AG09309 (cell line): ENCODE data around the gene USP15.

Source experiments
- DNase-seq: peaks from one replicate; pipeline ENCODE4 v3.0.0-alpha.2; 2010; ENCODE audit warnings: low read depth
- H3K4me3 ChIP-seq: 2 replicates; pipeline ENCODE4 v1.5.1; 2011; ENCODE audit warnings: mild to moderate bottlenecking, low read depth, low read length, moderate library complexity; ENCODE audit not compliant: control insufficient read depth
- CTCF ChIP-seq: IDR thresholded peaks from 2 replicates; pipeline ENCODE4 v1.5.1; 2011; ENCODE audit warnings: mild to moderate bottlenecking, low read depth, low read length, inconsistent platforms; ENCODE audit not compliant: insufficient read depth, control insufficient read depth; ENCODE audit errors: missing control alignments

The USP15 gene

DNA sequence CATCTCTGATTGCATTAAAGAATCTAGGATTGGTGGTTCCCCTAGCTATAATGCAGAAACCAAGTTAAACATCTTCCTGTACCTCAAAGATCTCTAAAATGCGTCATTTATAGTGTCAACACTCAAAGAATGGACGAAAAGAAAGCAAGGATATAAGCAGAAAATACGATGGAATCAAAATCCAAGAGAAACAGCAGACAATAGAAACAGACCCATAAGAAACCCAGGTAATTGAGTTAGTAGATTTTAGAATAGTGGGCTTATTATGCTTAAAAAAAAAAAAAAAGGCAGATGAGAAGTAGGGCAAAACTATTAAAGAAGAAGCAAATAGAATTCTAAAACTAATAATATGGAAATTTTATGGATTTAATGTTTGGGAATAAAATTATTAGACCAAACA lies 44.4 kb downstream of the USP15 start:
- no peak for TF ChIP-seq CTCF
- DNase-seq: no peak
- H3K4me3 ChIP-seq: no peak overlapping the region

DNA sequence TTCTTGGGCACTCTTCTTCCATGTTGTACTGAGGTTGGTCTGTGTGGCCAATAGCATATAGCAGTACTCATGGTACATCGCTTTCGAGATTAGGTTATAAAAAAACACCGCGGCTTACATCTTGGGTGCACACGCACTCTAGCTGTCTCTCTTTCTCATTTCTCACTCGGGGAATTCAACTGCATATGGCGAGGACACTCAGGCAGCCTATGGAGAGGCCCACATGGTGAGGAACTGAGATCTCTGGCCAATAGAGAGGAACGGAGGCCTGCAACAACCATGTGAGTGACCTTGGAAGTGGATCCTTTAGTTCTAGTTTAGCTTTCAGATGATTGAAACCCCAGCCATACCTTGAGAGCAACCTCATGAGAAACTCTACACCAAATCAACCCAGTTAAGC lies 45.6 kb downstream of the USP15 start:
- no peak for TF ChIP-seq CTCF
- no peak overlapping the region for H3K4me3 ChIP-seq
- no peak for DNase-seq

DNA sequence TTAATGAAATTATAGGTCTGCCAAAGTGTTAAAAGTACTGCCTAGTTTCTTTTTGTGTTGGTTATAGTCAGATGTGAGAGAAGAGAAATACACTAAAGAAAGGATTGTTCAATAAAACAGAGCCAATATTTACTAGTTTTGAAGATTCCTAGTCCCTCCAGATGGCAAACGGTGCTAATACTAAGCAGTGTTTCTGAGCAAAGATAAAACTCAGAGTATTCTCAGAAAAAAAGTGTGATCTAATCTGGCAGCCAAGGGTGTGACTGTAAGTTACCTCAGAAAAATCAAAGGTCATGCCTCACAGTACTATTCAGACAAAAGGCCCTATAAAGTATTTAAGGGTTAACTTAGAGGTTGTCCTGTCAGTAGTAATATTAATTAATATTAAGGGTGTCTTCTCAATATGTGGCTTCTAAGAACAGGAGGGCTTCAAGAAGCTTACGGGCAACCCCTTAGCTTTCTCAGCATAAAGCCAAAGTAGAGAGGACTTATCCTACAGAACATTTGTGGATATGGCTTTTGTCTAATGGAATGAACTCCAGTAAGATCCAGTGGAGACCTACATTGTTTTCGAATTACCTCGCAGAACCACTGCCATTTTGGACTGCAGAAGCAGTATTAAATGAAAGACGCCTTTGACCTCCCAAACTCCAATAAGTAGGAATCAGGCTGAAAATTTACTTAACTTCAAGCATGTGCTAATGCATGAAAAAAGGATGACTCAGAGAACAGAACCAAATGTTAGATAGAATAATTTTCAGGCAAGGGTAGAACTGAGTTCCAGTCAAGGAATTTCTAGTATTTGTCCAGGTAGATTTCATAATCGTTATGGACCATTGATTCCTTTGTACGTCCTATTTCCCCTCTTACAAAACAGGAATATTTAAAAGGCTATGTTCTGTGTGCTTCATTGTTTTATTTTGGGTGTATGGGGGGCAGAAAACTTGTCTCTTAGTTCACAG lies 46.6 kb downstream of the USP15 start:
- DNase-seq: no peak

DNA sequence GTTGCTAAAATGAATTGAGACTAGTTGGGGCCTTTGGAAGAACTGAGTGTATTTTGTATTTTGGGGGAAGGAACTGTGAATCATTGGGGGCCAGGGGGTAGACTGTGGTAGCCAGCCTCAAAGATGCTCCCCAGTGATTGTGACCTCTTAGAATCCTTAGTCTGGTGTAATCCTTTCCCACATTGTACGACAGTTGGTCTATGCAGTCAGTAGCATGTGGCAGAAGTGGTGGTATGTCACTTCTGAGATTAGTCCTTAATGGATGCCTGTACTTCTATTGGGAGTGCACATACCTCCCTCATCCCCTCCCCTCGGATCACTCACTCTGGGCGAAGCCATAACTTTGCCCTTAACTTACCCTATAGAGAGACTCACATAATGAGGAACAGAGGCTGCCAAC lies 48.0 kb downstream of the USP15 start:
- no peak for DNase-seq
- no peak for TF ChIP-seq CTCF
- H3K4me3 ChIP-seq: no peak overlapping the region

More for the DNA sequence above, 46.6 kb downstream of the USP15 start:
- no peak for TF ChIP-seq CTCF
- H3K4me3 ChIP-seq: no peak overlapping the region

DNA sequence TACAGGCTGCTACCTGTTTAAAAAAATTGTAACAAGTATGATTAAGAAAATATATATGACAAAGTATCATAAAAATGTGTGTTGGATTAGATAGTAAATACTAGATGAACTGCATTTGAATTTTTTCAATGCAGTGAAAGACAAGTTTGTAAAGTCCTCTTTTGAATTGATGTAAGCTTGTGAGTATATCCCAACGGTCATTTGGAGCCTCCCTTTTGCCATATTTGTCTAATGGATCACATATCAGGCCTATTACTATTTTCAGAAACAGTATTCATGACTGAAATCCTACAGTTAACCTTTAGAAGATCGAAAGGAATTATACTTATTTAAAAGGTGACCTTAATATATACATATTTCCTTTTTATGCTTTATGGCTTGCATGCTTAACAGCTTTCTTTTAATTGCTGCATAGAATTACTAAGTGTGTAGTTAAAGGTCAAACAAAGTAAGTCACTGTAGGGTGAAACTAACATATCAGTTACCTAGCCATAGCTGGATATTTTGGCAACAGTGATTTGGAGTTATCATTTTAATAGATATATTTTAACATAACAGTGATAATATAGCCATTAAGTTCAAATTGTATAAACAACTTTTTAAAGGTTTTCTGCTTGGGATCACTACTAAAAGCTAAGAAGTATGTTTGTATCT lies 53.6 kb downstream of the USP15 start:
- TF ChIP-seq CTCF: no peak
- DNase-seq: no peak
- H3K4me3 ChIP-seq: no peak overlapping the region

DNA sequence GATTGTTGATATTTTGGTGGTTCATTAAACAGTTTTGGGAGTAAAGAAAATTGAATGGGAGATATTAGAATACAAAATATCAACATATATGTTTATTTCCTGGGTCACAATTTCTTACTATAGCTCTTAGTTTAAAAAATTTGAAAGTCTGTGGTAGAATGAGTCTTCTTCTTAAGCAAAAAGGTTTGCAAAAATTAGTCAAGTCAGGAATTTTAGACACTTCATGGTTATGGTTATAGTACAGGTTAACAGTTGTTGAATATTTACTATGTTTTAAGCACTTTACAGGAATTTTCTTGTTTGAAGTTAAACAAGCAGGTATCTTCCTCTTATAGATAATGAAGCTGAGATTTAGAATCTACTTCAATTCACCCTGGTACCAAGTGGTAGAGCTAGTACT lies 56.8 kb downstream of the USP15 start:
- no peak for TF ChIP-seq CTCF
- DNase-seq: no peak
- no peak overlapping the region for H3K4me3 ChIP-seq
